ENCODE data around the gene B4GALT6.

B4GALT6 gene

GRCh38 chr18:31632356-31632755 lies 52.0 kb downstream of the B4GALT6 start:
- no peak for DNase-seq (ENCODE audit: low spot score)

GRCh38 chr18:31631526-31631925 lies 52.9 kb downstream of the B4GALT6 start:
- no peak for DNase-seq (ENCODE audit: low spot score)

- no peak for DNase-seq (ENCODE audit: low spot score)
These were observed 53.8 kb downstream of the B4GALT6 start for GRCh38 chr18:31630549-31630948.

DNA sequence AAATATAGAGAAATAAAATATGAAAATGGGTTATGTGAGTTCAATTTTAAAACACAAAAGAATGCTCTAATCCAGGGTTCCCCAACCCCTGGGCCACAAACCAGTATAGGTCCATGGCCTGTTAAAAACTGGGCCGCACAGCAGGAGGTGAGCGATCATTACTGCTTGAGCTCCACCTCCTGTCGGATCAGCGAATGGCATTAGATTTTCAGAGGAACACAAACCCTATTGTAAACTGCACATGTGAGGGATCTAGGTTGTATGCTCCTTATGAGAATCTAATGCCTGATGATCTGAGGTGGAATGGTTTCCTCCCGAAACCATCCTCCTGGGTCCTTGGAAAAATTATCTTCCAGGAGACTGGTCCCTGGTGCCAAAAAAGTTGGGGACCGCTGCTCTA lies 58.0 kb downstream of the B4GALT6 start:
- DNase-seq (ENCODE audit: low spot score), result peak; percentile 7

GRCh38 chr18:31624892-31625640 lies 59.3 kb downstream of the B4GALT6 start:
- DNase-seq (ENCODE audit: low spot score), result no peak

DNA sequence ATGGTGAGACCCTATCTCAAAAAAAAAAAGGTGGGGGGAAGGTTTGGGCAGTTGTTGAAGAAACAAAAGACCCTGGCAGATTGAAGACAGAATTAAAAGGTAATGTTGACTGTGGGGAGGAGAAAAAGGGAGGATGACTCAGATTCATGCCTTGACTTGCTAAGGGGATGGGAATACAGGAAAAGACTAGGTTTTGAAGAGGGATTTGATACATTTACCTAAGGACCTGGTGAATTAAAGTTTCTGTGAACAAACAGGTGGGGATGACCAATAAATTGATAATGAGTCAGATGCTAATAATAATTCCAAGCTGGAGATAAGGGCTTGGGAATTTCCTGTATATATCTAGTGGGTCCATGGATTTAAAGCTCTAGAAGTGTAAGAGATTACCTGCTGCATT lies 65.1 kb downstream of the B4GALT6 start:
- no peak for DNase-seq (ENCODE audit: low spot score)

DNA sequence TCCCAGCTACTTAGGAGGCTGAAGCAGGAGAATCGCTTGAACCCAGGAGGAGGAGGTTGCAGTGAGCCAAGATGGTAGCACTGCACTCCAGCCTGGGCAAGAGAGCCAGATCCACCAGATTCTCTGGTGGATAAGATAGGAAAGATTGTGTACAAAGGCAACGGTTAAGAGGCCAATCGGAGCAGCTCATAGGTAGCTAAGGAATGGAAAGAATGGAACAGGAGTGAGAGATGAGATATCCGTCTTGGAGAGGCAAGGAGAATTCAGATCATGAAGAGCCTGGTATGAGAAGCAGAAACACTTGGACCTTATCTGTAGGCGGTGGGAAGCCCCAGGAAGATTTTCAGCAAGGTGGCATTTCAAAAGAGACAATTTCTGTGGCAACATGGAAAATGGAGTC lies 65.6 kb downstream of the B4GALT6 start:
- DNase-seq (ENCODE audit: low spot score), result no peak

- DNase-seq (ENCODE audit: low spot score), result no peak
These were observed 67.2 kb downstream of the B4GALT6 start for GRCh38 chr18:31617031-31617717.

- no peak for DNase-seq (ENCODE audit: low spot score)
These were observed 67.8 kb downstream of the B4GALT6 start for GRCh38 chr18:31616586-31616985.

DNA sequence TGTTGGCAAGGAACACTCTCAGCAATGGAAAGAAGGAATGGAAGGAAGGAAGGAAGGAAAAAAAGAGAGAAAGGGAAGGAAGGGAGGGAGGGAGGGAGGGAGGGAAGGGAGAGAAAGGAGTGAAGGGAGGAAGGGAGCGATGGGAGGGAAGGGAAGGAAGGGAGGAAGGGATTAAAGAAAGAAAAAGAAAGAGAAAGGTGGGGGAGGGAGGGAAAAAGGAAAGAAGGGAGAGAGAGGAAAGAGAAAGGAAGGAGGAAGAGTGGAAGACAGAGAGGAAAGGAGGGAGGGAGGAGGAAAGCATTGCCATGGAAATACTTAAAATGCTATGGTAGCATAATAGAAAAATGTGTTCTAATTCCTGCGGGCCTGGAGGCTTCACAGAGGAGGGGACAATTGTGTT lies 70.3 kb downstream of the B4GALT6 start:
- DNase-seq (ENCODE audit: low spot score), result no peak

DNA sequence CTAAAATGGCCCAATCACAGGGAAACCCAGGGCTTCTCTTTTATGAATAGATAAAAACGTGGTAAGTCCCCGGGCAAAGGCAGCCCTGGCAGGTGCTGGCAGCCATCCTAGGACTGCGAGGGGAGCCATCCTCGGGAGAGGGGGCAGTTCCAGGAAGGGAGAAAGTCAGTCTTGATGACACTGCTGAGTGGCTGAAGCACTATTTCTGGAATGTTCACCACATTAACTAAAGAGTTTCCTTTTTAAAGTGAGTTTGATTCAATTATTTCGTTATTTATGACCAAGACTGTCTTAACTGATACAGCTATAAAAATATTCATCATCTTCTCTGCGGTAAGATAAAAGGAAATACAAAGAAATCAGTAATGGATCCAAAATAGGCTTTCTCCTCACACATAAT lies 72.3 kb downstream of the B4GALT6 start:
- no peak for DNase-seq (ENCODE audit: low spot score)

- DNase-seq (ENCODE audit: low spot score), result no peak
These were observed 72.9 kb downstream of the B4GALT6 start for GRCh38 chr18:31611511-31611910.

DNA sequence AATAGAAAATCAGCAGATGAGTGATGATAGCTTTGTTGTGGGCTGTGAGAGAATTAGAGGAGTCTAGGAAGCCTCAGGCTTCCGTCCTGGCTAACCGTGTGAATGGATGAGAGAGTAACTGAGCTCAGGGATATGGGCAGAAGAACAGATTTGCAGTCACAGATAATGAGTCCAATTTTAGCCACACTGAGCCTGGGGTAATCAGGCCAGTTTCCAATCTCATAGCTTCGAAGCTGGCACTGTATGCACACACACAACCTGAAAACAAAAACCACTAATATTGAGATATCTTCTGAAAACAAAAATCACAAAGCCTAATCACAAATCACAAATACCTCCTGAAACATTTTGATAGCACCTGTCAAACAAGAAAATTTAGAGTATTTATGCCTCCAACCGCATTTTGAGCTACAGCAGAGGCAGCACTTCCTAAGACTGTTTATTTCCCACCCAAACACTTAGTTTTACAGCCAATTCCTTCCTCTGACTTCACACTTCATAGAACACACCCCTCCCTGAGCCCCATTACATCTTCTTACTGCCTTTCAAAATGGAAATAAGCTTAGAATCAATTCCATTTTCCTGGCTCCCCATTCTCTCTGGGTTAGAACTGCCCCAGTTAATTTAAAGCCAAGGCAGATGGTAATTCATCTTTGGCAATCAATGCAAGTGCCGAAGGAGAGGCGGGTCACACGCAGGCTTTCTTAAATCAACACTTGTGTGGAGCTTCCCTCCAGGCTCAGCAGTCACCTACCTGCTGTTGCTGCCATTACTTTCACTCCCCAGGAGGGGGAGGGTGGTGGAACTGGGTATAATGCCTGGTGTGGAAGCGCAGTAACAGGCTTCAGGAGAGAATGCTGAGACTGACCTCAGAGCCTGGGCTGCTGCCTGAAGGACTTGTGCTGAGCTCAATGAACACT lies 73.8 kb downstream of the B4GALT6 start:
- peak; percentile 18 for DNase-seq (ENCODE audit: low spot score)

GRCh38 chr18:31609886-31610285 lies 74.5 kb downstream of the B4GALT6 start:
- DNase-seq (ENCODE audit: low spot score), result no peak

DNA sequence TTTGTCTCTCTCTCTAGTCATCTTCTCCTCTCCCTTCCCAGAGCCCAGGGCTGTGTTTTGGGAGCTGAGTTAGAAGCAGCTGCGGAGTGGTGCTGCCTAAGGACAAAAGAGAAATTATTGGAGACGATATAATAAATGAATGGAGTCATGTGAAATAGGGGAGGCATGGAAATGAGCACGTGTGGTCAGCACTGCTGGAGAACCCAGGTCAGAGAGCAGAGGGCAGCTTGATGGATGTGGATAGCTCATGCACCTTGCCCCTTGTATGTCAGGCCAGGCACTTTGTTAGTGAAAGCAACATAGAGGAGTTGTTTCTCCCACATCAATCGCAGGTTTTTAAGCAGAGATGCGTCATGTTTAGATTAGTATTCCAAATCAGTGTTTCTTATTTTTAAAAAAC lies 77.0 kb downstream of the B4GALT6 start:
- no peak for DNase-seq (ENCODE audit: low spot score)

DNA sequence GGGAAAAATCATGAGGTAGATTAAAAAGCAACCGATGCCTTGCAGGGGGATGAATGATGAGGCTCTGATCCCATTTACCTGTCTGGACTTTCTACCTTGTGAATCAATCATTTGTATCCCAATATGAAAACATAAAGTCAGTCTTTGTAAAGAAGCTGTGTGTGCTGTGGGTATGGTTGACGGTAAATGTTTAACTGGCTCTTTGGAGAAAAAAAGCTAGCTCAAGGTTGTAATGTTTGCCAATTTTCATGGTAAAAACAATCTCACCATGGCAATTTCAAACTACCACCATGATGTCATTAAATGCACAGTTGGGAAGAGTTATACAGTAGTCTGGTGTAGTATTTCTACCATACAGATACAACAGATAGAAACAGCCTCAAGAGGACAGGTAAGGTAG lies 78.1 kb downstream of the B4GALT6 start:
- DNase-seq (ENCODE audit: low spot score), result no peak

- no peak for DNase-seq (ENCODE audit: low spot score)
These were observed 81.1 kb downstream of the B4GALT6 start for GRCh38 chr18:31603315-31603714.

GRCh38 chr18:31598021-31598805 lies 86.2 kb downstream of the B4GALT6 start:
- no peak for DNase-seq (ENCODE audit: low spot score)

DNA sequence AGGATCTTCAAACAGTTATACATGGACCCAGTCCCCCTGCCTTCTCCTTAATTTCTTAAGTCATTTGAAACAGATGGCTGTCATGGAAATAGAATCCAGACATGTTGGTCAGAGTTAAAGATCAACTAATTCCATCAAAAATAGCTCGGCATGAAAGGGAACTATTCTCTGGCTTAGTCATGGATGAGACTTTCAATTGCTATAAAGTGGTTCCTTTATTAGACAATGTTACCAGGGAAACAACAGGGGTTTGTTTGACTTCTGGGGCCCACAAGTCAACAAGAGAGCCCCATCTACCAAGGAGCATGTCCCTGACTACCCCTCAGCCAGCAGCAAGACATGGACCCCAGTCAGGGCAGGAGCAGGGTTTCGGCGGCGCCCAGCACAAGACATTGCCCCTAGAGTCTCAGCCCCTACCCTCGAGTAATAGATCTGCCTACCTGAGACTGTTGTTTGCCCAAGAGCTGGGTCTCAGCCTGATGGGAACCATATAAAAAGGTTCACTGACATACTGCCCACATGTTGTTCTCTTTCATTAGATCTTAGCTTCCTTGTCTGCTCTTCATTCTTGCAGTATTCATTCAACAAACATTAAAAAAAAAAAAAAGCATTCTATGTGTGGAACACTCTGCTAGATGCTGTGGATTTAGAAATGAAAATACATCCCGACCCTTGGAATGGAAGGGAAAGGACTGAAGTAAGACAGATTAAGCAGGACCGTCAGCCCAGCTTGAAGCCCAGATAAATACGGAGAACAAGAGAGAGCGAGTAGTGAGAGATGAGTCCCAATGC lies 88.1 kb downstream of the B4GALT6 start:
- DNase-seq (ENCODE audit: low spot score), result no peak

GRCh38 chr18:31595121-31595771 lies 89.1 kb downstream of the B4GALT6 start:
- no peak for DNase-seq (ENCODE audit: low spot score)
